Measurements from ENCODE around the gene BUD13.
A peak's percentile ranks its signal among the peaks of the same experiment; 100 is the strongest.

The BUD13 gene

GRCh38 chr11:116736763-116737162, 36.0 kb downstream of the BUD13 start:
- peak in 1 of 2 donors; percentile 4 for DNase-seq (ENCODE audit: low read depth in 2 of 2)
- no peak for TF ChIP-seq CTCF (IDR thresholded peaks at IDR 0.05; ENCODE audit: low read depth, low read length)
- H3K4me3 ChIP-seq (replicated peaks in 1 of 2; ENCODE audit: low read depth in 2 of 2, low read length in 2 of 2) = no peak overlapping the region

DNA sequence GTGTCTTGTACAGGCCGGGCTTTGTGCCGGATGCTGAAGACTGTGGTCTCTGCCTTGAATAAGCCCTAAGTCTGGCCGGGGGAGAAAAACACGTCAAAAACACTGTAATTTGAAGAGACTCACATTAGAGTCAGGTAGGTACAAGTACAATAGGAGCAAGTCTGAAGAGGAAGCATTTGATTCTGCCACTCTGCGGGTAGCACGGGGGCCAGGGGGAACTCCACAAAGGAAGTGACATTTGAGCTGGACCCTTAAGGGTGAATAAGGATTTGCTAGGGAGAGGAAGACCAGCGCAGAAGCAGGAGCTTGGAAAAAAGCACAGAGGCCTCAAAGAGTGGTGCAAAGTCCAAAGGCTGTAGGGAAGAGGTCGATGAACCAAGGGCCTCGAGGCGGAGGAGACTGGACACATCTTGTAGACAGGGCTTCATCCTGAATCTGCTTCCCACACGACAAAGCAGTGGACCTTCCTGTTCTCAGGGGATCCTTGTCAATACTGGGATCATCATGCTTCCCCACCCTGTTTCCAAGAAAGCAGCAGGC, 38.7 kb downstream of the BUD13 start:
- TF ChIP-seq CTCF (IDR thresholded peaks at IDR 0.05; ENCODE audit: low read depth, low read length) = no peak
- no peak overlapping the region for H3K4me3 ChIP-seq (replicated peaks in 1 of 2; ENCODE audit: low read depth in 2 of 2, low read length in 2 of 2)
- DNase-seq (ENCODE audit: low read depth in 2 of 2) = no peak

- DNase-seq (ENCODE audit: low read depth in 2 of 2) = no peak
- TF ChIP-seq CTCF (IDR thresholded peaks at IDR 0.05; ENCODE audit: low read depth, low read length) = no peak
- no peak overlapping the region for H3K4me3 ChIP-seq (replicated peaks in 1 of 2; ENCODE audit: low read depth in 2 of 2, low read length in 2 of 2)
These were observed 39.6 kb downstream of the BUD13 start for GRCh38 chr11:116733043-116733755.

DNA sequence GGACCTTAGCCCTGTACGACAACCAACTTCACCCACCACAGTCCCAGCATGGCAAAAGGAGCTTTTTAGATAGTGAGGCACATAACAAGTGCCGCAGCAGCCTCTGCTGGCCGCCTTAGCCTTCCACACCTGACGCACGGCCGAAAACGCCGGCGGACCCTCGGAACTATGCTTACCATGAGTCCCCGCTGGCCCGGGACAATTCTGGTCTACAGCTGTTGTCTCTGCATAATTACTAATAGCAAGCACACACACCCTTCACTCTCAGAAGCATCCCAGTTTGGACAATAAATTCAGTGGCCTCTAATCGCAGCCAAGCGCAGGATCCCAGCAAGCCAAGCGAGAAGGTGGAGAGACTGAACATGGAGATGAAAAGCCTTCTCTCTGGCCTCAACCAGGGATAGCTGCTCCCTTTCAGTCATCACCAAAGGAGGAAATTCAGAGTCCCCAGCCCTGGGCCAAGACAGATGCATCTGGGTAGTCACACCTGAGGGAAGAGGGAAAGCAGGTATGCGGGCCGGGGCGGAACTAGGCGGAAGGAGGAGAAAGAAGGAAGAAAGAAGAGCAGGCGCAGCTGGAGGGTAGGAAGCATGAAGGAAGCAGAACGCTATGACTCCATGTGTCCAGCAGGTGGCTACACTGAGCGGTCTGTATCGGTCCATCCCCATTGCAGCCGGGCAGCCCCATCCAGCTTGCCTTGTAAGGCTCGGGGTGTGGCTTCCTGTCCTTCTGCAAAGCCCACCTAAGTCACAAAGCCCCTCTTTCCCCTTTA, 40.3 kb downstream of the BUD13 start:
- H3K4me3 ChIP-seq (replicated peaks in 1 of 2; ENCODE audit: low read depth in 2 of 2, low read length in 2 of 2) = no peak overlapping the region
- peak; percentile 78 to 79 for DNase-seq (ENCODE audit: low read depth in 2 of 2)
- TF ChIP-seq CTCF (IDR thresholded peaks at IDR 0.05; ENCODE audit: low read depth, low read length) = peak; percentile 95

GRCh38 chr11:116731821-116732220, 41.0 kb downstream of the BUD13 start:
- H3K4me3 ChIP-seq (replicated peaks in 1 of 2; ENCODE audit: low read depth in 2 of 2, low read length in 2 of 2) = no peak overlapping the region
- no peak for TF ChIP-seq CTCF (IDR thresholded peaks at IDR 0.05; ENCODE audit: low read depth, low read length)
- DNase-seq (ENCODE audit: low read depth in 2 of 2) = no peak

- no peak for TF ChIP-seq CTCF (IDR thresholded peaks at IDR 0.05; ENCODE audit: low read depth, low read length)
- peak in 1 of 2 donors; percentile 28 for DNase-seq (ENCODE audit: low read depth in 2 of 2)
These were observed 41.6 kb downstream of the BUD13 start for GRCh38 chr11:116731097-116731761.

More at GRCh38 chr11:116731097-116731761, 41.6 kb downstream of the BUD13 start:
- no peak overlapping the region for H3K4me3 ChIP-seq (replicated peaks in 1 of 2; ENCODE audit: low read depth in 2 of 2, low read length in 2 of 2)

All from cardiac fibroblast (primary cell).